K562 (cell line): ENCODE data around the gene KBTBD13. TPM values are rescaled to one million over a fixed set of nuclear protein-coding genes. Genes with fewer than 3 reads are reported as not detected.

Experiments
- CREB1 ChIP-seq, 2 experiments: sonication (generic) in 1 of 2; formaldehyde crosslinking in 1 of 2; IDR thresholded peaks; 2 replicates each; pipeline versions ENCODE4 v1.6.1 to v1.8.0; 2012 to 2022; ENCODE audit warnings: inconsistent platforms in 1 of 2, mild to moderate bottlenecking in 1 of 2, missing genetic modification reagents in 1 of 2, moderate library complexity in 1 of 2
- EP400 ChIP-seq: fragments of 450-650 bp; IDR thresholded peaks from 2 replicates; pipeline ENCODE4 v1.6.1; 2017; ENCODE audit warnings: antibody characterized with exemption, mild to moderate bottlenecking, moderate library complexity
- ETV6 ChIP-seq, 3 experiments: fragments of 150-350 bp in 1 of 3; sonication (generic) in 1 of 3; formaldehyde crosslinking in 1 of 3; IDR thresholded peaks; 2 replicates each; pipeline versions ENCODE4 v1.6.1 to v1.8.0; 2014 to 2022; ENCODE audit warnings: borderline replicate concordance in 2 of 3, low read depth in 2 of 3, antibody characterized with exemption in 1 of 3, low read length in 1 of 3, mild to moderate bottlenecking in 1 of 3, missing genetic modification reagents in 1 of 3
- FOXA3 ChIP-seq, 2 experiments: fragments of 450-650 bp in 1 of 2; sonication (generic) in 1 of 2; formaldehyde crosslinking; IDR thresholded peaks in 1 of 2; conservative IDR thresholded peaks in 1 of 2; 2 replicates each; pipeline versions ENCODE4 v1.4.0 to v1.8.0; 2020 to 2022; ENCODE audit warnings: mild to moderate bottlenecking in 2 of 2, missing genetic modification reagents in 1 of 2
- HOXB6 ChIP-seq: fragments of 250-450 bp; sonication (Bioruptor Pico); IDR thresholded peaks from 2 replicates; pipeline ENCODE4 v1.5.1; 2022; ENCODE audit warnings: mild to moderate bottlenecking, borderline replicate concordance
- MAFF ChIP-seq: IDR thresholded peaks from 2 replicates; pipeline ENCODE4 v1.6.1; 2012; ENCODE audit warnings: low read length, improper control_type of control experiment
- MEF2D ChIP-seq: conservative IDR thresholded peaks from 2 replicates; pipeline ENCODE4 v1.6.1; 2016; ENCODE audit warnings: low read depth, missing genetic modification characterization, missing compliant biosample characterization
- MTA3 ChIP-seq: fragments of 450-650 bp; formaldehyde crosslinking; IDR thresholded peaks from 2 replicates; pipeline ENCODE4 v1.6.1; 2017; ENCODE audit warnings: mild to moderate bottlenecking, borderline replicate concordance
- POLR2AphosphoS5 ChIP-seq: IDR thresholded peaks from 2 replicates; pipeline ENCODE4 v1.6.1; 2011; ENCODE audit warnings: mild to moderate bottlenecking, low read depth, low read length, moderate library complexity; ENCODE audit not compliant: control insufficient read depth, insufficient read depth
- RBM22 ChIP-seq: fragments of 200-400 bp; formaldehyde crosslinking; IDR thresholded peaks from 2 replicates; pipeline ENCODE4 v1.6.1; 2018; ENCODE audit warnings: low read length, low read depth; ENCODE audit not compliant: poor library complexity, severe bottlenecking
- SMC3 ChIP-seq: conservative IDR thresholded peaks from 2 replicates; pipeline ENCODE4 v1.6.1; 2011; ENCODE audit warnings: low read depth, low read length, improper control_type of control experiment; ENCODE audit not compliant: insufficient read depth
- U2AF1 ChIP-seq: fragments of 200-400 bp; formaldehyde crosslinking; optimal IDR thresholded peaks from 2 replicates; pipeline ENCODE3; 2017; ENCODE audit warnings: mild to moderate bottlenecking, low read depth, low read length, moderate library complexity
- ZNF121 ChIP-seq: sonication (generic); formaldehyde crosslinking; conservative IDR thresholded peaks from 2 replicates; pipeline ENCODE4 v1.8.0; 2022; ENCODE audit warnings: missing genetic modification reagents
- ZNF217 ChIP-seq: sonication (generic); formaldehyde crosslinking; IDR thresholded peaks from 2 replicates; pipeline ENCODE4 v1.8.0; 2022; ENCODE audit warnings: mild to moderate bottlenecking, missing genetic modification reagents
- ZNF354B ChIP-seq: fragments of 250-450 bp; sonication (Bioruptor Pico); IDR thresholded peaks from 2 replicates; pipeline ENCODE4 v1.4.0; 2020
- ZNF561 ChIP-seq: fragments of 450-650 bp; formaldehyde crosslinking; conservative IDR thresholded peaks from 2 replicates; pipeline ENCODE4 v1.4.0; 2020; ENCODE audit warnings: mild to moderate bottlenecking, moderate library complexity
- polyA plus RNA-seq, 8 experiments: library from polyadenylated mRNA; depleted of rRNA in 4 of 8; stranded (reverse) in 5 of 8; unstranded in 3 of 8; fragments of >200 nt; fragmentation: Nextera tagmentation in 2 of 8; fragmentation: Illumina TruSeq in 1 of 8; extraction: Ambion mirVana in 2 of 8; extraction: Trizol in 1 of 8; gene quantifications; 2 replicates each; pipeline versions ENCODE4 v1.2.1 to v1.2.3, GENCODE V29; 2011 to 2014; ENCODE audit warnings: inconsistent platforms in 1 of 8, missing spikeins in 1 of 8
- total RNA-seq, 7 experiments: library from RNA; depleted of rRNA in 6 of 7; stranded (reverse); fragments of >200 nt in 6 of 7; fragmentation: Illumina TruSeq in 2 of 7; extraction: Trizol in 2 of 7; gene quantifications; 2 replicates each; pipeline versions ENCODE4 v1.2.1 to v1.2.3, GENCODE V29; 2011 to 2021; ENCODE audit warnings: low replicate concordance in 1 of 7
- TF ChIP-seq, protein P1 (sequence below): sonication (generic); formaldehyde crosslinking; IDR thresholded peaks from 2 replicates; pipeline ENCODE4 v1.8.0; 2022; ENCODE audit warnings: mild to moderate bottlenecking, missing genetic modification reagents, borderline replicate concordance
- TF ChIP-seq, protein P2 (sequence below): fragments of 450-650 bp; formaldehyde crosslinking; IDR thresholded peaks from 2 replicates; pipeline ENCODE4 v1.4.0; 2020; ENCODE audit warnings: mild to moderate bottlenecking, moderate library complexity
- TF ChIP-seq, protein P3 (sequence below): fragments of 450-650 bp; formaldehyde crosslinking; IDR thresholded peaks from 2 replicates; pipeline ENCODE4 v1.4.0; 2020; ENCODE audit warnings: mild to moderate bottlenecking
- TF ChIP-seq, protein P4 (sequence below): fragments of 250-450 bp; sonication (Bioruptor Pico); IDR thresholded peaks from 2 replicates; pipeline ENCODE4 v1.8.0; 2022; ENCODE audit warnings: inconsistent platforms

Gene KBTBD13
- total and polyA plus RNA-seq, 9 of the 15 experiments (the other 6 are each of a cell fraction or from before 2014, with no cell fraction given), result 0.07 to 0.13 (median 0.10) TPM; not detected in 3

DNA sequence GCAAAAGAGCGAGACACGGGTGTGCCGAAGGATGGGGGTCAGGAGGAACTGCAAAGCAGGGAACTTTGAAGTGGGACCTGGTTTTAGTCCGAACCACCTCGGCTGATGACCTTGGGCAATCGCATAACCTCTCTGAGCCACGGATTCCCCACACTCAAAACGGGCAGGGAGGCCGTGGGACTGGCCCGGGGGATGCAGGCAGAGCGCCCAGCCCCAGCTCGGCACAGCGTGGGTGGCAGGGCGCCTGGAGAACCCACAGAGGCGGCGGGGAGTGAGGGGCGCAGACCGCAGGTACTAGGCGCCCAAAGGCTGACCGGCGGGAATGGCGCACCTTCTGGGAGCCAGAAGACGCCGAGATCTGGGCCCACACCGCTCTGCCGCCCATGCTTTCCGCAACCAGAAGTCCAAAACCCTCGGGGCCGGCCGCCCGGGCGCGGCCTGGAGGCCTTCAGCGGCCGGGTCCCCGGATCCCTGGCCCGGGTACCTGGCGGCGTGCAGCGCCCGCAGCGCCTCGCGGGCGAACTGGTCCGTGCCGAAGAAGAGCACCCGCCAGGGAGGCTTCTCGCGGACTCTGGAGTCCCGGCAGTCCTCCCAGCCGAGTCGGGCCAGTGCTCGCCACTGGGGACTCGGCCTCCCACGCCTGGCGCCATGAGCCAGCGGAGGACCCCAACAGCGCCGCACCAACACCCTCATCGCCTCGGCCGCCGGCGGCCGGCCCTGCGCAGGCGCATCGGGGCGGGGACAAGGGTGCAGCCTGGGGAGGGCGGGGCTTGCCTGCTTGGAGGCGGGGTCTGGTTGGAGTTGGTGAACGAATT is 47.4 kb upstream of the KBTBD13 start, which contains the start of gene MTFMT (continued):
- TF ChIP-seq ZNF121 (CRISPR knock-in tag) (no peak), ZNF354B (CRISPR knock-in tag) (no peak), ZNF561 (CRISPR knock-in tag) (no peak), MTA3 (0 out of 2 replicates have a peak, but pooled peaks have one; percentile 43), FOXA3 (CRISPR knock-in tag; conservative IDR thresholded peaks at IDR 0.05 in 1 of 2, IDR thresholded peaks at IDR 0.05 in 1 of 2) (no peak), EP400 (peak; percentile 58; the same call in 1 of the 2 replicates), ZNF217 (CRISPR knock-in tag) (no peak), RBM22 (no peak), U2AF1 (no peak), ETV6 (IDR thresholded peaks at IDR 0.05; ENCODE audit: borderline replicate concordance in 1 of 2, low read depth in 2 of 2, low read length in 1 of 2) (no peak), ETV6 (CRISPR knock-in tag; IDR thresholded peaks at IDR 0.05; ENCODE audit: borderline replicate concordance) (no peak), CREB1 (IDR thresholded peaks at IDR 0.05) (no peak), CREB1 (CRISPR knock-in tag; IDR thresholded peaks at IDR 0.05) (no peak), SMC3 (no peak), MAFF (no peak), MEF2D (tag) (no peak), HOXB6 (CRISPR knock-in tag) (no peak), POLR2AphosphoS5 (peak; percentile 93)
- TF ChIP-seq, protein P1, sequence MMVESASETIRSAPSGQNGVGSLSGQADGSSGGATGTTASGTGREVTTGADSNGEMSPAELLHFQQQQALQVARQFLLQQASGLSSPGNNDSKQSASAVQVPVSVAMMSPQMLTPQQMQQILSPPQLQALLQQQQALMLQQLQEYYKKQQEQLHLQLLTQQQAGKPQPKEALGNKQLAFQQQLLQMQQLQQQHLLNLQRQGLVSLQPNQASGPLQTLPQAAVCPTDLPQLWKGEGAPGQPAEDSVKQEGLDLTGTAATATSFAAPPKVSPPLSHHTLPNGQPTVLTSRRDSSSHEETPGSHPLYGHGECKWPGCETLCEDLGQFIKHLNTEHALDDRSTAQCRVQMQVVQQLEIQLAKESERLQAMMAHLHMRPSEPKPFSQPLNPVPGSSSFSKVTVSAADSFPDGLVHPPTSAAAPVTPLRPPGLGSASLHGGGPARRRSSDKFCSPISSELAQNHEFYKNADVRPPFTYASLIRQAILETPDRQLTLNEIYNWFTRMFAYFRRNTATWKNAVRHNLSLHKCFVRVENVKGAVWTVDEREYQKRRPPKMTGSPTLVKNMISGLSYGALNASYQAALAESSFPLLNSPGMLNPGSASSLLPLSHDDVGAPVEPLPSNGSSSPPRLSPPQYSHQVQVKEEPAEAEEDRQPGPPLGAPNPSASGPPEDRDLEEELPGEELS (CRISPR knock-in tag), result no peak
- TF ChIP-seq, protein P2, sequence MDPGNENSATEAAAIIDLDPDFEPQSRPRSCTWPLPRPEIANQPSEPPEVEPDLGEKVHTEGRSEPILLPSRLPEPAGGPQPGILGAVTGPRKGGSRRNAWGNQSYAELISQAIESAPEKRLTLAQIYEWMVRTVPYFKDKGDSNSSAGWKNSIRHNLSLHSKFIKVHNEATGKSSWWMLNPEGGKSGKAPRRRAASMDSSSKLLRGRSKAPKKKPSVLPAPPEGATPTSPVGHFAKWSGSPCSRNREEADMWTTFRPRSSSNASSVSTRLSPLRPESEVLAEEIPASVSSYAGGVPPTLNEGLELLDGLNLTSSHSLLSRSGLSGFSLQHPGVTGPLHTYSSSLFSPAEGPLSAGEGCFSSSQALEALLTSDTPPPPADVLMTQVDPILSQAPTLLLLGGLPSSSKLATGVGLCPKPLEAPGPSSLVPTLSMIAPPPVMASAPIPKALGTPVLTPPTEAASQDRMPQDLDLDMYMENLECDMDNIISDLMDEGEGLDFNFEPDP (CRISPR knock-in tag), result no peak
- TF ChIP-seq, protein P3, sequence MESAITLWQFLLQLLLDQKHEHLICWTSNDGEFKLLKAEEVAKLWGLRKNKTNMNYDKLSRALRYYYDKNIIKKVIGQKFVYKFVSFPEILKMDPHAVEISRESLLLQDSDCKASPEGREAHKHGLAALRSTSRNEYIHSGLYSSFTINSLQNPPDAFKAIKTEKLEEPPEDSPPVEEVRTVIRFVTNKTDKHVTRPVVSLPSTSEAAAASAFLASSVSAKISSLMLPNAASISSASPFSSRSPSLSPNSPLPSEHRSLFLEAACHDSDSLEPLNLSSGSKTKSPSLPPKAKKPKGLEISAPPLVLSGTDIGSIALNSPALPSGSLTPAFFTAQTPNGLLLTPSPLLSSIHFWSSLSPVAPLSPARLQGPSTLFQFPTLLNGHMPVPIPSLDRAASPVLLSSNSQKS, result no peak
- TF ChIP-seq, protein P4, sequence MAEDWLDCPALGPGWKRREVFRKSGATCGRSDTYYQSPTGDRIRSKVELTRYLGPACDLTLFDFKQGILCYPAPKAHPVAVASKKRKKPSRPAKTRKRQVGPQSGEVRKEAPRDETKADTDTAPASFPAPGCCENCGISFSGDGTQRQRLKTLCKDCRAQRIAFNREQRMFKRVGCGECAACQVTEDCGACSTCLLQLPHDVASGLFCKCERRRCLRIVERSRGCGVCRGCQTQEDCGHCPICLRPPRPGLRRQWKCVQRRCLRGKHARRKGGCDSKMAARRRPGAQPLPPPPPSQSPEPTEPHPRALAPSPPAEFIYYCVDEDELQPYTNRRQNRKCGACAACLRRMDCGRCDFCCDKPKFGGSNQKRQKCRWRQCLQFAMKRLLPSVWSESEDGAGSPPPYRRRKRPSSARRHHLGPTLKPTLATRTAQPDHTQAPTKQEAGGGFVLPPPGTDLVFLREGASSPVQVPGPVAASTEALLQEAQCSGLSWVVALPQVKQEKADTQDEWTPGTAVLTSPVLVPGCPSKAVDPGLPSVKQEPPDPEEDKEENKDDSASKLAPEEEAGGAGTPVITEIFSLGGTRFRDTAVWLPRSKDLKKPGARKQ, result no peak
